ENCODE results near the gene CBX4.

DNA sequence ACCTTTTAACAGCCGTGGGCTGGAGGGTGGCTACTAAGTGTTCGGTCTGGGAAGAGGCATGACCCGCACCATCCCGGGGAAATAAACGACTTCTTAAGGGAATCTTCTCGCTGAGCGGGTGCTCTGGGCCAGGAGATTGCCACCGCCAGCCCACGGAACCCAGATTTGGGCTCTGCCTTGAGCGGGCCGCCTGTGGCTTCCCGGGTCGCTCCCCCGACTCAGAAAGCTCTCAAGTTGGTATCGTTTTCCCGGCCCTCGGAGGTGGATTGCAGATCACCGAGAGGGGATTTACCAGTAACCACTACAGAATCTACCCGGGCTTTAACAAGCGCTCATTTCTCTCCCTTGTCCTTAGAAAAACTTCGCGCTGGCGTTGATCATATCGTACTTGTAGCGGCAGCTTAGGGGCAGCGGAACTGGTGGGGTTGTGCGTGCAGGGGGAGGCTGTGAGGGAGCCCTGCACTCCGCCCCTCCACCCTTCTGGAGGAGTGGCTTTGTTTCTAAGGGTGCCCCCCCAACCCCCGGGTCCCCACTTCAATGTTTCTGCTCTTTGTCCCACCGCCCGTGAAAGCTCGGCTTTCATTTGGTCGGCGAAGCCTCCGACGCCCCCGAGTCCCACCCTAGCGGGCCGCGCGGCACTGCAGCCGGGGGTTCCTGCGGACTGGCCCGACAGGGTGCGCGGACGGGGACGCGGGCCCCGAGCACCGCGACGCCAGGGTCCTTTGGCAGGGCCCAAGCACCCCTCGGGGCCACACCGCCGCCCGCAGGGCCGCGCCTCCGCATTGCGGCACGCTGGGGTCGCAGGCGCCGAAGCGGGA is 3.6 kb upstream of the CBX4 start:
- TF ChIP-seq, protein P1, sequence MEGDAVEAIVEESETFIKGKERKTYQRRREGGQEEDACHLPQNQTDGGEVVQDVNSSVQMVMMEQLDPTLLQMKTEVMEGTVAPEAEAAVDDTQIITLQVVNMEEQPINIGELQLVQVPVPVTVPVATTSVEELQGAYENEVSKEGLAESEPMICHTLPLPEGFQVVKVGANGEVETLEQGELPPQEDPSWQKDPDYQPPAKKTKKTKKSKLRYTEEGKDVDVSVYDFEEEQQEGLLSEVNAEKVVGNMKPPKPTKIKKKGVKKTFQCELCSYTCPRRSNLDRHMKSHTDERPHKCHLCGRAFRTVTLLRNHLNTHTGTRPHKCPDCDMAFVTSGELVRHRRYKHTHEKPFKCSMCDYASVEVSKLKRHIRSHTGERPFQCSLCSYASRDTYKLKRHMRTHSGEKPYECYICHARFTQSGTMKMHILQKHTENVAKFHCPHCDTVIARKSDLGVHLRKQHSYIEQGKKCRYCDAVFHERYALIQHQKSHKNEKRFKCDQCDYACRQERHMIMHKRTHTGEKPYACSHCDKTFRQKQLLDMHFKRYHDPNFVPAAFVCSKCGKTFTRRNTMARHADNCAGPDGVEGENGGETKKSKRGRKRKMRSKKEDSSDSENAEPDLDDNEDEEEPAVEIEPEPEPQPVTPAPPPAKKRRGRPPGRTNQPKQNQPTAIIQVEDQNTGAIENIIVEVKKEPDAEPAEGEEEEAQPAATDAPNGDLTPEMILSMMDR (IDR thresholded peaks at IDR 0.05) = peak in 4 of 6 experiments; percentile 22 to 43 (median 31)
- TF ChIP-seq POLR2AphosphoS5 (IDR thresholded peaks at IDR 0.05) (no peak), EP300 (IDR thresholded peaks at IDR 0.05) (no peak)

Data from upper lobe of left lung (tissue), 4 donors.